D721Med (cell line): ENCODE data around the gene RANBP3L.

Experiments used
- DNase-seq: peaks from one replicate; pipeline ENCODE4 v3.0.0; 2011; ENCODE audit warnings: low spot score; ENCODE audit not compliant: insufficient read length
- FAIRE-seq: peaks from 2 replicates; lab custom pipeline; 2011; peaks lifted over from hg19 to GRCh38; lab: Jason Lieb, UNC
- CTCF ChIP-seq: IDR thresholded peaks from 2 replicates; pipeline ENCODE4 v1.5.1; 2012; ENCODE audit warnings: mild to moderate bottlenecking, control low read depth; ENCODE audit not compliant: insufficient read depth; ENCODE audit errors: missing control alignments

The RANBP3L gene

DNA sequence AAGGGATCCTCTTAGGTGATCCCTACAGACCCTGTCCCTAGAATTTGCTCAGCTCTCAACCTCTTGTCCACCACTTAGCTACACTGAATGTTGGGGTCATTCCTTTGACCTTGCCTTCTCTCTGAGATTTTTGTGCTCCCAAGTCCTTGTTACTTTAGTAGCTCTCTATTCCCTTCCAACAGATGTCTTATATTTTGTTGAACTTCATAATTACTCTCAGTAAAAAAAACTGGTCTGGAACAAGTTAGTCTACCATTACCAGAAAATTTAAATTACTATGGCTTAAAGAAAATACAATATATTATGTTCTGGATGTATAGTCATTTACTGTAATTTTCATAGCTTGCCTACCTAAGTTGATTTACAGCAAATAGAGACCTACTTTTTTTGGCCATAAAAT lies 23.5 kb upstream of the RANBP3L start:
- FAIRE-seq: no peak
- TF ChIP-seq CTCF: no peak
- DNase-seq: no peak

GRCh38 chr5:36323926-36324781 lies 22.5 kb upstream of the RANBP3L start:
- no peak for TF ChIP-seq CTCF
- DNase-seq (no peak), FAIRE-seq (no peak)

DNA sequence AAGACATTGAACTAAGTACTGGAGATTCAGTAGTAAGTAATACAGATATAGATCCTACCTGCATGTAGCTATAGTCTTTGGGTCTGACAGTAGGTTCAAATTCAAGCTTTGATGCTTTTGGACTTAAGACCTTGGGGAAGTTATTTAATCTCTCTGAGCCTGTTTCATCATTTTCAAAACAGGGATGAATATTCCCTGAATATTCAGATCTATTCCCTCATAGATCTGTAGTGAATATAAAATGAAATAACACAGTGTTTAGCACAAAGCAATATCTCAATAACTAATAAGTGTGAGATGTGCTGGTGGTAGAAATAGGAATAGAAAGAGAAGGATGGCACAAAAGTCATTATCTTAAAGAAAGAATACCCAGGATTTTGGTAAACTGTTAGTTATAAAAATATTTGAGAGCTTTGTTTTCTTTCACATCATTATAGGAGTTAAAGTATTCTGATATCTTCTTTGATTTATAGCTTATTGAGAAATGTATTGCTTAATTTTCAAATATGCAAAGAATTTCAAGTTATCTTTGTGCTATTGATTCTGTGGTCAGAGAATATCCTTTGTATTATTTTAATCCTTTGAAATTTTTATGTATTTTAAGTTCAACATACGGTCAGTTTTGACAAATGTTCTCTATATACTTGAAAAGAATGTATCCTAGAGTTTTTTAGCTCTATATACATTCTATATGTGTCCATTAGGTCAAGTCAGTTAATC lies 11.4 kb upstream of the RANBP3L start:
- TF ChIP-seq CTCF: no peak
- FAIRE-seq (peak; percentile 38), DNase-seq (no peak)

DNA sequence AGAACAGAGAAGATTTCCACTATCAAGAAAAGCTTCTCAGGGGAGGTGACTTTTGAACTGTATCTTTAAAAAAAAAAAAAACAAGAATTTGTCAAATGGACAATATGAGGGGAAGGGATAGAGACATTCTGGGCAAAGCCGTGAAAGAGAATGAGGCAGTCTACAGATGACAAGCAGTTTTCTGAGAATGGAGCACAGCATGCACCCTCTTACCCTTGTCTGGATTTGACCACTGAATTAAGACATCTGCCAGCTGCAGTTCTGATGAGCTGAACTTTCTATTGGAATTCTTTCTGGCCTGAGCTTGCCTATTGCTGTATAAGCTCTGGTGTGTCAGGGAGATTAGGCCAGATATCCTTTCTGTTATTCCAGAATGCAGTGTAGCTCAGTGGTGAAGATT lies 10.3 kb upstream of the RANBP3L start:
- TF ChIP-seq CTCF: no peak
- no peak for FAIRE-seq

DNA sequence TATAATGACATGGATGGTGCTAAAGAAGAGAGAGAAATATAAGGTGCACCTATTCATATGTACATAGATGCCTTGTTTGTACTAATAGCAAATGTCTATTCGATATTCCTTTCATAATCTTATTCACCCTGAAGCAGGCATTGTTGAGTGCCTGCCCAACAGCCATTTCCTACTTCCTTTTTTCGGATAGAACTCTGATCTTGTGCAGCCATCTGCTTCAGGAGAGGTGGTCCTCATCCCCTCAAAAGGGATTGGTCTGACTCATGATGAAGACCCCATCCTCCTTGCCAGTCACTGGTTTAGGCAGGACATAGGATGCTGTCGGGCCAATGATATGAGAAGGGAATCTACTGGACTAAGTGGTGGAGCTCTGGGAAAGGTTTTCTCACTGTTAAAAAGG lies 8.4 kb upstream of the RANBP3L start:
- no peak for TF ChIP-seq CTCF
- no peak for FAIRE-seq
- no peak for DNase-seq

More for the DNA sequence above, 10.3 kb upstream of the RANBP3L start:
- no peak for DNase-seq

DNA sequence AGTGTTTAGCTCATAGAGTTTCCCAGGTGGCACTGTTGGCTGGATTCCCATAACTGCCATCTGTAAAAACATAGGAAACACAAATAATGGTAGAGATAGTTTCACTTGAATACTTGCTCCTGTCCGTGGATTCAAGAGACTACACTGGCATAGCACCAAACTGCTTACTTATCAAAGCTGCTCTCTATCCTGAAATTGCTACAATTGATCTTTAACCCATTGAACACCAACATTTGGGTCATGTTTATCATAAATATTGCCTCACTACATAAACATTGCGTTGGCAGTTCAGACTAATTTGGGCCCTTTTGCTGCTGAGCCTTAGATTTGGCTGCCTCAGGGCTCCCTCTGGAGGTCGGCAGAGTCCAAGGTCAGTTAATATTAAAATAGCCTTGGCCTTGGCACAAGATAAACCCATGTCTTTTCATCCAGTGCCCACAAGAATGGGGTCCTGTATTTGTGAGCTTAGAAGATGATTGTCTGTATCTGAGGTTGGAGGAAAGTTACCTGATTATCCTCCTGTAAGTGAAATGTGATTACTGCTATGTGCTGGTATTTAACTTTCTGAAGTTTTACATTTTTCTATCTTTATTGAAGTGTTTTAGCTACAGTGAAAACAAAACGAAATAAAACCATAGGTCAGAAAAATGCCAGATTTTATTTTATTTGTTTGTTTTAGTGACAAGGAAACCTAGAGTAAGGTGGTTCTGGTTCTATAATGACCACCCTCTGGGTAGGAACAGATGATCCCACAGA lies 4.0 kb upstream of the RANBP3L start:
- FAIRE-seq: no peak
- peak; percentile 76 for TF ChIP-seq CTCF
- DNase-seq: no peak
